Psoas muscle (tissue), 8 donors: Measurements from ENCODE around the gene HDLBP. TPM values are rescaled to one million over a fixed set of nuclear protein-coding genes. Genes with fewer than 3 reads are reported as not detected.

Experiments used
- ATAC-seq, 4 donors: fragments of 200-7000 bp; cut with Tn5 transposase; one replicate each; pipeline ENCODE4 v1.9.1; 2020; ENCODE audit warnings: moderate library complexity in 3 of 4, mild to moderate bottlenecking in 2 of 4
- DNase-seq, 2 donors: peaks; one replicate each; pipeline ENCODE4 v3.0.0-alpha.2; 2020
- H3K27ac ChIP-seq: fragments of 200-600 bp; one replicate; pipeline ENCODE4 v1.8.0; 2022
- H3K27me3 ChIP-seq, 3 donors: fragments of 200-600 bp in 1 of 3; one replicate each; pipeline versions ENCODE4 v1.6.1 to v1.8.0; 2013 to 2022; ENCODE audit warnings: low read length in 2 of 3, mild to moderate bottlenecking in 2 of 3, moderate library complexity in 1 of 3; ENCODE audit not compliant: insufficient read depth in 3 of 3
- H3K36me3 ChIP-seq, 2 donors: fragments of 200-600 bp in 1 of 2; one replicate each; pipeline versions ENCODE4 v1.6.1 to v1.8.0; 2013 to 2022; ENCODE audit warnings: low read depth in 1 of 2, mild to moderate bottlenecking in 1 of 2, moderate library complexity in 1 of 2; ENCODE audit not compliant: insufficient read depth in 1 of 2
- H3K4me1 ChIP-seq: fragments of 200-600 bp; one replicate; pipeline ENCODE4 v1.8.0; 2022
- H3K4me3 ChIP-seq: fragments of 200-600 bp; one replicate; pipeline ENCODE4 v1.8.0; 2022; ENCODE audit warnings: mild to moderate bottlenecking
- H3K9me3 ChIP-seq: fragments of 200-600 bp; one replicate; pipeline ENCODE4 v1.8.0; 2022
- WGBS, 3 donors: extraction: QIAGEN DNeasy Blood & Tissue Kit; methylation state at CpG; one replicate each; pipeline versions ENCODE4 v1.1.6 to v1.1.7; 2013; 5-methylcytosine and 5-hydroxymethylcytosine counted together
- intact Hi-C, 2 donors: fragments of 100-400 bp; cut with DNase I; formaldehyde crosslinking; loops; one replicate each; pipeline versions ENCODE4 v1.11.0 to v1.14.2; 2022
- polyA plus RNA-seq, 3 donors: library from polyadenylated mRNA; stranded (reverse); fragments of 200-250 nt; gene quantifications; one replicate each; pipeline ENCODE4 v1.2.3, GENCODE V29; 2013
- total RNA-seq, 4 donors: library from RNA; stranded (reverse); fragmentation: NEBNext Ultra II Directional in 2 of 4; extraction: Animal tissue kit (Norgen Biotek cat#: 25700) in 2 of 4; gene quantifications; one replicate each; pipeline versions ENCODE4 v1.2.1 to v1.2.4, GENCODE V29; 2021 to 2023
- TF ChIP-seq, protein P1 (sequence below): fragments of 200-600 bp; IDR thresholded peaks from one replicate; pipeline ENCODE4 v1.8.0; 2022; ENCODE audit warnings: antibody characterized with exemption
- donor health status: healthy with polysubstance abuse.
- donor health status: DM: no; HTN: no; CAD: no; lungs with moderate emphysema.
- donor health status: Bipolar disorder and iron deficiency.
- donor health status: healthy.
- donor health status: DM: yes; HTN: yes; CAD: no.
- donor health status: DM: no; HTN: no; CAD: no.
- donor health status: DM: no; HTN: no; CAD: no.
- donor health status: DM: yes; HTN: yes; CAD: no.

HDLBP gene
- total and polyA plus RNA-seq, 7 donors, result 264 to 526 (median 421) TPM

GRCh38 chr2:241211276-241211675, 104.2 kb downstream of the HDLBP start:
- Histone ChIP-seq H3K9me3 (no peaks in the 10 kb centered on the region), H3K27me3 (no peaks in the 10 kb centered on the region), H3K36me3 (no peaks in the 10 kb centered on the region), H3K4me1 (no peaks in the 10 kb centered on the region), H3K4me3 (no peak overlapping the region), H3K27ac (no peak overlapping the region)
- DNase-seq, result no peak
- TF ChIP-seq, protein P1, sequence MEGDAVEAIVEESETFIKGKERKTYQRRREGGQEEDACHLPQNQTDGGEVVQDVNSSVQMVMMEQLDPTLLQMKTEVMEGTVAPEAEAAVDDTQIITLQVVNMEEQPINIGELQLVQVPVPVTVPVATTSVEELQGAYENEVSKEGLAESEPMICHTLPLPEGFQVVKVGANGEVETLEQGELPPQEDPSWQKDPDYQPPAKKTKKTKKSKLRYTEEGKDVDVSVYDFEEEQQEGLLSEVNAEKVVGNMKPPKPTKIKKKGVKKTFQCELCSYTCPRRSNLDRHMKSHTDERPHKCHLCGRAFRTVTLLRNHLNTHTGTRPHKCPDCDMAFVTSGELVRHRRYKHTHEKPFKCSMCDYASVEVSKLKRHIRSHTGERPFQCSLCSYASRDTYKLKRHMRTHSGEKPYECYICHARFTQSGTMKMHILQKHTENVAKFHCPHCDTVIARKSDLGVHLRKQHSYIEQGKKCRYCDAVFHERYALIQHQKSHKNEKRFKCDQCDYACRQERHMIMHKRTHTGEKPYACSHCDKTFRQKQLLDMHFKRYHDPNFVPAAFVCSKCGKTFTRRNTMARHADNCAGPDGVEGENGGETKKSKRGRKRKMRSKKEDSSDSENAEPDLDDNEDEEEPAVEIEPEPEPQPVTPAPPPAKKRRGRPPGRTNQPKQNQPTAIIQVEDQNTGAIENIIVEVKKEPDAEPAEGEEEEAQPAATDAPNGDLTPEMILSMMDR, result no peak
- 25 to 52% (median 47%) methylated on average over 2 of the region's 2 CpGs for WGBS, 3 donors
- ATAC-seq, result no peak
- intact Hi-C loops, result no loop called here

GRCh38 chr2:241209271-241209670, 106.2 kb downstream of the HDLBP start:
- Histone ChIP-seq H3K27me3 (no peaks in the 10 kb centered on the region), H3K9me3 (no peaks in the 10 kb centered on the region), H3K27ac (no peak overlapping the region), H3K4me3 (no peak overlapping the region), H3K36me3 (no peaks in the 10 kb centered on the region), H3K4me1 (no peaks in the 10 kb centered on the region)
- no peak for DNase-seq
- TF ChIP-seq, protein P1, result no peak
- WGBS, 3 donors, result 81 to 91% (median 84%) methylated on average over 33 of the region's 33 CpGs
- no peak for ATAC-seq
- intact Hi-C loops, result no loop called here

DNA sequence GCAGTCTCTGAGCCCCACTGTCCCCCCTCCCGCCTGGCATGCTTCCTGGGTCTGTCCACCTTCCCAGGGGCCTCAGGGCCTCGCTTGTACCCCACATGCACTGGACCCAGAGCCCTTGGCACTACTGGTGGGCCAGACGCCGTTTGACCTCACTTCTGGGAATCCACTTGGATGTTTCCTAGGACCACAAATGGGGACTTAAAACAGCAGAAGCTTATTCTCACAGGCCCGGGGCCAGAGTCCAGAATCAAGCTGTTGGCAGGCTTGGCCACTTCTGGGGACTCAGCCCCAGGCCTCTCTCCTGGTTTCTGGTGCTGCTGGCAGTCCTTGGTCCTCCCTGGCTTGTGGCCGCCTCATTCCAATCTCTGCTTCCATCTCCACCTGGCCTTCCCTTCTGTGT, 107.4 kb downstream of the HDLBP start:
- DNase-seq, result no peak
- H3K4me3 ChIP-seq, result no peak overlapping the region
- no peak overlapping the region for H3K27ac ChIP-seq
- intact Hi-C loops, result no loop called here
- WGBS, 3 donors, result 46 to 58% (median 55%) methylated on average over 6 of the region's 6 CpGs
- no peaks in the 10 kb centered on the region for H3K27me3 ChIP-seq
- TF ChIP-seq, protein P1, result no peak
- H3K9me3 ChIP-seq, result no peaks in the 10 kb centered on the region
- no peak for ATAC-seq
- no peaks in the 10 kb centered on the region for H3K4me1 ChIP-seq
- no peaks in the 10 kb centered on the region for H3K36me3 ChIP-seq

DNA sequence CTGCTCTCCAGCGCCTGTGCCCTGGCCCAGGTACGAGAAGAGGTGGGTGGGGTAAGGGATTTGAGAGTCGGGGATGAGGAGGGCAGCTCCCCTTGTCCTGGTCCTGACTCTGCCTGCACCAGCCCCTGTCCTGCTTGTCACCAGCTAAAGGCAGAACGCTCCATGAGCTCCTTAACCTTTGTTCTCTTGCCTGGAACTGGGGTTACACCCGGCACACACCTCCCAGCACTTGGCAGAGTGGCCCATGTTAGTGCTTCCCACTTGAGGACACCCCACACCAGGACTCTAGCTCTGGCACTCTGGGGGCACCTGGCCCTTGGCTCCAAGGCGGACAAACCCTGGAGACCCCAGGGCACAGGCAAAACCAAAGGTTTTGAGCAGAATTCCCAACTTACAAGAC, 107.8 kb downstream of the HDLBP start:
- no peaks in the 10 kb centered on the region for H3K4me1 ChIP-seq
- 66 to 74% (median 68%) methylated on average over 6 of the region's 6 CpGs for WGBS, 3 donors
- TF ChIP-seq, protein P1, result no peak

GRCh38 chr2:241207151-241207550, 108.3 kb downstream of the HDLBP start:
- 83 to 94% (median 88%) methylated on average over 1 of the region's 1 CpG for WGBS, 3 donors
- Histone ChIP-seq H3K36me3 (no peaks in the 10 kb centered on the region), H3K9me3 (no peaks in the 10 kb centered on the region), H3K4me1 (no peaks in the 10 kb centered on the region), H3K4me3 (no peak overlapping the region), H3K27ac (no peak overlapping the region), H3K27me3 (no peaks in the 10 kb centered on the region)
- TF ChIP-seq, protein P1, result no peak
- DNase-seq, result no peak
- intact Hi-C loops, result no loop called here
- ATAC-seq, result no peak

More for the DNA sequence above, 107.8 kb downstream of the HDLBP start:
- Histone ChIP-seq H3K27ac (no peak overlapping the region), H3K4me3 (no peak overlapping the region), H3K9me3 (no peaks in the 10 kb centered on the region), H3K36me3 (no peaks in the 10 kb centered on the region), H3K27me3 (no peaks in the 10 kb centered on the region)
- intact Hi-C loops, result no loop called here
- ATAC-seq, result no peak
- no peak for DNase-seq
